HG03135 (cell line): ENCODE measurements around the gene NDUFB7.
"Not testable (repeated sequence)": the region's sequence is repeated elsewhere in the genome, so short reads cannot be mapped to it uniquely, and the experiment has no call there.

Experiments
- ATAC-seq: cut with Tn5 transposase; IDR thresholded peaks from one replicate; pipeline ENCODE4 v1.9.1; 2021; ENCODE audit warnings: mild to moderate bottlenecking, moderate library complexity; ENCODE audit not compliant: unreplicated experiment

The NDUFB7 gene

DNA sequence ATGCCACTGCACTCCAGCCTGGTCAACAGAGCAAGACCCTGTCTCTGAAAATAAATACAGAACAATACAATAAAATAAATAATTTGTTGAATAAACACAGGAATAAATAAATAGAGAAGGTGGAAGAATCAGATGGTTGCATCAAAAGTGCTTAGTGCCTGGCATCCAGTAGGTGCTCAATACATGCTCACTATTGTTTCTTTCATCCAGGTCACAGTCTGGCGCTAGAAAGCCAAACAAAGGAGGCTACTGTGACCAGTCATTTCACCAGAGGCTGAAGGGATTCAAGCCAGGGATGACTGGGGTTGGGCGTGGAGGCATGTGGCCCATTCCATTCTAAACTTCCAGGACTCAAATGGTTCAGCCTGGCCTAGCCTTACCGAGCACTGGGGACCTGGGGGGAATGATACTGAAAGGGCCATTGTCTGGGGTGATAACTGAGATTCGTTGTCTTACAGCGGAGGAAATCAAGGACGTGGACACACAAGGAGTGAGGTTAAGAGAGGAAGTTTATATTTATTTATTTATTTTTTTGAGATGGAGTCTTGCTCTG is 3.6 kb upstream of the NDUFB7 start:
- ATAC-seq: no peak

DNA sequence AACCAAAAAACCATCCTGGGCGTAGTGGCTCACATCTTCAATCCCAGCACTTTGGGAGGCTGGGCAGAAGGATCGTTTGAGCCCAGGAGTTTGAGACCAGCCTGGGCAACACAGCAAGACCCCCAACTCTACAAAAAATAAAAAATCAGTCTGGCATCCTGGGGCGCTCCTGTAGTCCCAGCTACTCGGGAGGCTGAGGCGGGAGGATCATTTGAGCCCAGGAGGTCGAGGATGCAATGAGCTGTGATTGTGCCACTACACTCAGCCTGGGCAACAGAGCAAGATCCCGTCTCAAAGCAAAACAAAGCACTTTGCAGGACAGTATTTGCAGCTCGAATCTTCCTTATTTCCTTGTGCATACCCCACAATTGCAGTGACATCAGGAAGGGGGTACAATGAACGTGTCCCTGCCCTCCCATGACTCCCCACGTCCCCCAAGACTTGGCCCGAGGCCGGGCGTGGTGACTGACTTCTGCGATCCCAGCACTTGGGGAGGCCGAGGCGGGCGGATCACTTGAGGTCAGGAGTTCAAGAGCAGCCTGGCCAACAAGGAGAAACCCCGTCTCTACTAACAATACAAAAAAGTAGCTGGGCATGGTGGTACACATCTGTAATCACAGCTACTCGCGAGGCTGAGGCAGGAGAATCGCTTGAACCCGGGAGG is 870 bp downstream of the NDUFB7 start:
- no peak for ATAC-seq

DNA sequence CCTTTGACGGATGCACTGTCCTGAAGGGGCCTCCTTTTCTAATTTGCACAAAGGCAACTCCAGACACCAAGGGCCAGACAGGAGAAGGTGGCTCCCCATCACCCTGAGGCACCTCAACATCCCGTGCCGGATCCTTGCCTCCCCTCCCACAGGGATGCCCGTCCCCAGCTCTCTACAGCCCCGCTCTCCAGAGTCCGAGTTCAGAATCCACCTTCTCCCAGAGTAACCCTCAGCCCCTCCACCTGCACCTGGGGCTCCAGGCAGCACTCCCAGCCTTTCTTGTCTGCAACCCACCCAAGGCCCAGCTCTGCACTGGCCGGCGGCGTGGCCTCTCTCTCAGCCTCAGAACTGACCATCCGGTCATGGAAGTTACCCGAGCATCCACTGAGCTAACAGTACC is 4.8 kb downstream of the NDUFB7 start:
- no peak for ATAC-seq

DNA sequence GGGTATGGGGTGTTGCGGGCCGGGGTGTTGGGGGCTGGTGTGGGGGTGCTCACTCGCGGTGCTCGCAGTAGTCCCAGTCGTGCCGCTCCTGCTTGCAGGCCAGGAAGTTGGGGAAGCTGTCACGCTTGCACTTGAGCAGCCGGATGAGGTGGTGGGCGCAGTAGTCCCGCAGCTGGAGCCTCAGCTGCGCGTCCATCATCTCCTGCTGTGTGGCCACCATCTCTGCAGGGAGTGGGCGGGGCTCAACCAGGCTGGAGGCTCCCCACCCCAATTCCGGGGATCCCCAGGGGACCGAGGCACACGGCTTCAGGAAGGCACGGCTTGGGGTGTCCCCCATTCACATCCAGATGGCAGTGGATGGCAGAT is 5.2 kb downstream of the NDUFB7 start:
- ATAC-seq: no peak

DNA sequence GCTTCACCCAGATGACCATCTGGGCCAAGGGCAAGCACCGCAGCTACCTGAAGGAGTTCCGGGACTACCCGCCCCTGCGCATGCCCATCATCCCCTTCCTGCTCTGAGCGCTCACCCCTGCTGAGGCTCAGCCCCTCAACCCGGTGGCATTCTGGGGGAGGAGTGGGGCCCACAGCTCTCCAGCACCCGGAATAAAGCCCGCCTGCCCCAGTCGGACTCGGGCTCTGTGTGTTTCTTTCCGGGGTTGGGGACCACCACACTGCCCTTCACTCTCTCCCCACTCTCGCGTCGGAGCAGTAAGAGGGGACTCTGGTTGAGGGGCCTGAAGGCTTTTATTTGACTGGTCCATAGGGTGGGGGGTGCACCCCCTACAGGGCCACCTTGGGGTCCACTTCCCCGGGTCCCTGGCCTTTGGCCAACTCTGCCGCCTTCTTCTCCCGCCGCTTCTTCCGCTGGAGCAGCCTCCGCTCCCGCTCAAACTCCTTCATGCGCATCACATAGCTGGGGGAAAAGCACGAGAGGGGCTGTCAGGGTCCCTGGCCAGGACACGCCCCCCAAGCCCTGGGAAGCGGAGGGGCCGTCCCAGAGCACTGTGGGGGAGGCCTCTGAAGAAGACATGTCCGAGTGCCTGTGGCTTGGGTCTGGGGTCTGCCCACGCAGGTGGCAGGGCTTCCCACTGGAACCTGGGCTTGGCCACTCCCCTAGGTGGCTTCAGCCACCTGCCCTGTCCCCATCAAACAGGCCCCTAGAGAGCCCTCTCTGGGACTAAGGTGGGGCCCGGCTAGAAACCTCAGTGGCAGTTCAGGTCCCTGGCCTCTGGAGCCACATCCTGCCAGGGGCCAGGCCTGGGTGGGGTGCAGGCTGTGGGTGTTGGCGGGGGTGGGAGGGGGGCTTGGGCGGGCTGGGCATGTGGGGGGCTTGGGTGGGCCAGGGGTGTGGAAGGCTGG is 5.8 kb downstream of the NDUFB7 start:
- ATAC-seq: no peak

DNA sequence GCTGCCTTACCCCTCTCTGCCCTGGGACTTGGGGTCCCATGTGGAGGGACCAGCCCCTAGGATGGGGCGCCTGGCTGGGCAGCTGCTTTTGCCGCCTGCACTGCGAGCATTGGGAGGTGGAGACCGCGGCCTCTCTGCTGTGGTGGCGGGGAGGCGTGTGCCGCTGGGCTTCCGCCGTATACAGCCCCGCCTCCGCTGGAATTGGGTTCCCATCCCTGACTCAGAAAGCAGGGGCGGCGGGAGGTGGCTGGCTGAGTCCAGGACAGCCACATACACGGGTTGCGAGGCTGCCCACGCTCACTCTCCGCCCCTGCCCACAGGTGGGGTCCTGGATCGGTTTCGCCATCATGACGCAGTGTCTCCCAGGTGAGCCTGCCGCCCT is 6.6 kb downstream of the NDUFB7 start:
- no peak for ATAC-seq

DNA sequence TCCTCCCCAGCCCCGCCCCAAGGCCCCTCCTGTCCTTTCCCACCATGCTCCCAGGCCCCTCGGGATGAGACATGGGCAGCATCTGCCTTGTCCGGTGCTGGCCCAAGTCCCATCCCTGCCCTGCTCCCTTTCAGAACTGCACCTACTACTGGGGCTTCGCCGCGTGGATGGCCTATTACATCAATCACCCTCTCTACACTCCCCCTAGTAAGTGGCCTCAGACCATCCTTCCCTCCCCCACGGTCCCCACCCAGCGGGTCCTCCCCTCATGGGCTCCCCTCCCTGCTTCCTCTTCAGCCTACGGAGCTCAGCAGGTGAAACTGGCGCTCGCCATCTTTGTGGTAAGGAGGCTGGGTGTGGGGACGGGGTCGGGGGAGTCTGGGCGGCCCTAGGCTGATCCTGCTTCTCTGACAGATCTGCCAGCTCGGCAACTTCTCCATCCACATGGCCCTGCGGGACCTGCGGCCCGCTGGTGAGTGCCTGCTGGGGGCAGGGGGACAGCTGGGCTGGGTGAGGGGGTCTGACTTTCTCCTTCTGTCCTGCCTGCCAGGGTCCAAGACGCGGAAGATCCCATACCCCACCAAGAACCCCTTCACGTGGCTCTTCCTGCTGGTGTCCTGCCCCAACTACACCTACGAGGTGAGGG is 7.1 kb downstream of the NDUFB7 start:
- not testable (repeated sequence) for ATAC-seq

DNA sequence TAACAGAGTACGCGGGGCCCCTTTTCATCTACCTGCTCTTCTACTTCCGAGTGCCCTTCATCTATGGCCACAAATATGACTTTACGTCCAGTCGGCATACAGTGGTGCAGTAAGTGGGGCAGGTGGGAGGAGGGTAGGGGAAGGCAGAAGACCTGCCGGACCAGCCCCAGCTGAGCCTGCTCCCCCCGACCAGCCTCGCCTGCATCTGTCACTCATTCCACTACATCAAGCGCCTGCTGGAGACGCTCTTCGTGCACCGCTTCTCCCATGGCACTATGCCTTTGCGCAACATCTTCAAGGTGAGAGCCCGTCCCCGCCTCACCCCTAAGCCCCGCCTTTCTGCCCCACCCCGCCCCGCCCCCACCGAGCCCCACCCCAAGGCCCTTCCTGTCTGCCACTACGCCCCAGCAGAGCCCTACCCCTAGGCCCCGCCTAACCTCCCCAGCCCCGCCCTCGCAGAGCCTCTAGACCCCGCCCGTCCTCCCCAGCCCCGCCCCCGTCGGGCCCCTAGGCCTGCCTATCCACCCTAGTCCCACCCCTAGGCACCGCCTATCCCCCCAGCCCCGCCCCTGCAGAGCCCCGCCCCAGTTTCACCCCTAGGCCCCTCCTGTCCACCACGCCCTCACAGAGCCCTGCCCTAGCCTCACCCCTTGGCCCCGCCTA is 7.7 kb downstream of the NDUFB7 start:
- no peak for ATAC-seq

DNA sequence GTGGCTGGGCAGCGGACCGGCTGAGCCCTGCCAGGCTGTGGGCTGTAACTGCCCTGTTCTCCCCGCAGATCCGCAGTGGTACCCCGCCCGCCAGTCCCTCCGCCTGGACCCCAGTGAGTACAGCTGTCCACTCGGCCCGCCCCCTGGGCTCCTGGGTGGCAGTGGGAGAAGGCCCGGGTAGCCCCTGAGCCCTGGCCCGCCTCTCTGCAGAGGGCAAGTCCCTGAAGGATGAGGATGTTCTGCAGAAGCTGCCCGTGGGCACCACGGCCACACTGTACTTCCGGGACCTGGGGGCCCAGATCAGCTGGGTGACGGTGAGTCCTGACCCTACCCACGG is 8.3 kb downstream of the NDUFB7 start:
- no peak for ATAC-seq

DNA sequence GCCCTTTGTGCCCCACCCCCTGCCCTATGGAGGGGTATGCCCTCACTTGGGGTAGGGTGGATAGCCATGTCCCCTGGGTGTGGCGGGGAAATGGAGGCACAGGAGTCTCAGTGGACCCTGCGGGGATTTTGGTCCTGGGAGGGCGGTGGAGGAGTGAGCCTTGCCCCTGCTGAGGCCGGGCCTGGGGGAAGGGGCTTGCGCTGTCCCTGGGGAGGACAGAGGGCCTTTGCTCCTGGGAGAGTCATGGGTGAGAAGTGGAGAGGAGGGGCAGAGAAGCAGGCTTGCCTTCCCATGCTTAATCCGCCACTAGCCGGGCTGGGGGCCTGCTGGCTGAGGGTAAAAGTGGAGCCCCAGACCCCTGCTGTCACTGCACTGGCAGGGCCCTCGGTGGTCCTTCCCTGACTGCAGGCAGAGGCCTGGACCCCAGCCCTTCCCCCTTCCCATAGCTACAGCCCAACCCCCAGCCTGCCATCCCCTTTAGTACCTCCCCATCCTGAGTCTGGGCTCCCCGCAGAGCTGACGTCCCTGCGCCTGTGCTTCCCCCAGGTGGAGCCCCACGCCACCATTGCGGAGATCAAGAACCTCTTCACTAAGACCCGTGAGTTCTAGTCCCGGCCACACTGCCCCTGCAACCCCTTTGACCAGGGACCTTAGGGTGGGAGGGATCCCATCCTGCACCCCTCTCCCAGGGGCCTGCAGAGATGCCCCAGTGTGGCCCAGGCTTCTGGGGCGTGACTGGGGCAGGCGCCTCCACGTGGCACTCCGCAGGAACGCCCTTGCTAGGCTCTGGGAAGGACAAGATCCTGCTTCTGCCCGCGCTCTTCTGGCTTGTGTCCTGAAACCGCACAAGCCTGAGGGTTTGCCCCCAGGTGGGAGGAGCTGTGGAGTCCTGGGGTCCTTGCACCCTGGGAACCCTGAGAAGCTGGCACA is 8.9 kb downstream of the NDUFB7 start:
- ATAC-seq: no peak

DNA sequence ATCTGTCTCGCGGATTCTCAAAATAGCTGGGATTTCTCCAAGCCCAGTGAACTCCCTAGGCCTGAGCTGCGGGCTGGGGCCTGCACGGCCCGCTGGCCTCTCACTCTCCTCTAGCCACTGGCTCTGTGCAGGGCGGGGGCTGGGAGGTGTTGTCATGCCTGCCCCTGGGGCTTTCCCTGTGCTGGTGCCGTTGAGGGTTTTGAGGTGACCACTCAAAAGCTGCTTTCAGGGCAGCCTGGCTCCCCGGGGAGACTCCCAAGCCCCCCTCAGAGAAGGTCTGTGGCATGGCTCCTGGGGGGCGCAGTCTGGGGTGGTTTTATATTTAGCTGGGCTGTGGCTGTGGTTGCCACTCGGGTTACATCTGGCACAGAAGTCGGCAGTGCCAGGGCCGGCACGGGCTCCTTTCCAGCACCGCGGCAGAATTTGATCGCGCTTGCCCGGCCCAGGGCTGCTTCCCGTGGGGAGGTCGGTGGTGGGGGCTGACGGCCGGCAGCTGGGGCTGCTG is 10.0 kb downstream of the NDUFB7 start:
- no peak for ATAC-seq

DNA sequence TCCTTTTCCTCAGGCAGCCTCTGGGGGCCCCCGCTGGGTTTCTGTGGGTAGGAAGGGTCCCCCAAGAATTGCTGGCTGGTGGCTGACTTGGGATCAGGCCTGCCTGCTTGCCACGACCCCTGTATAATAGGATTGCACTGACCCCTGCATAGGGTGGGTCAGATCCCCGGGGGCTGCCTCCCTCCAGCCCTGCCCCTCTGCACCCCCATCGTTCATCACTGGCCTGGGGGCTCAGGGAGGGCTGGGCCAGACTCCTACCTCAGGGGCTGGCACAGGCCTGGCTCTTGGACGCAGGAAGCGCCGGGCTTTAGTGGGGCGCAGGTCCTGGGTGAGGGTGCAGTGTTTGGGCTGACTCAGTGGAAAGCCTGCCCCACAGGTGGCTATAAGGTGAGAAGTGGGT is 10.6 kb downstream of the NDUFB7 start:
- ATAC-seq: no peak

DNA sequence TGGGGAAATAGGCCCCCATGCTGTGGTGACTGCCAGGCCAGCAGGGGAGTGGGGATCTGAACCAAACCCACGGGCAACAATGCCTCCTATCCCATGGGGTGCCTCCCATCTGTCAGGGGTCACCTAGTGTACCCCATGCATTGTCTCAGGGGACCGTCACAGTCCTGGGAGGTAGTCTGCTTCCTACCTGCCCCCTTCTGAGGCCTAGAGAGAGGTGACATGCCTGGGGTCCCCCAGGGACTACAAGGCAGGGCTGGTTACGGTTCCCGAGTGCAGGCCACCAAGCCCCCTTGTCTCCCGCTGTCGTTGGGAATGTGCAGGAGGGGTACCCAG is 11.1 kb downstream of the NDUFB7 start:
- ATAC-seq: no peak

DNA sequence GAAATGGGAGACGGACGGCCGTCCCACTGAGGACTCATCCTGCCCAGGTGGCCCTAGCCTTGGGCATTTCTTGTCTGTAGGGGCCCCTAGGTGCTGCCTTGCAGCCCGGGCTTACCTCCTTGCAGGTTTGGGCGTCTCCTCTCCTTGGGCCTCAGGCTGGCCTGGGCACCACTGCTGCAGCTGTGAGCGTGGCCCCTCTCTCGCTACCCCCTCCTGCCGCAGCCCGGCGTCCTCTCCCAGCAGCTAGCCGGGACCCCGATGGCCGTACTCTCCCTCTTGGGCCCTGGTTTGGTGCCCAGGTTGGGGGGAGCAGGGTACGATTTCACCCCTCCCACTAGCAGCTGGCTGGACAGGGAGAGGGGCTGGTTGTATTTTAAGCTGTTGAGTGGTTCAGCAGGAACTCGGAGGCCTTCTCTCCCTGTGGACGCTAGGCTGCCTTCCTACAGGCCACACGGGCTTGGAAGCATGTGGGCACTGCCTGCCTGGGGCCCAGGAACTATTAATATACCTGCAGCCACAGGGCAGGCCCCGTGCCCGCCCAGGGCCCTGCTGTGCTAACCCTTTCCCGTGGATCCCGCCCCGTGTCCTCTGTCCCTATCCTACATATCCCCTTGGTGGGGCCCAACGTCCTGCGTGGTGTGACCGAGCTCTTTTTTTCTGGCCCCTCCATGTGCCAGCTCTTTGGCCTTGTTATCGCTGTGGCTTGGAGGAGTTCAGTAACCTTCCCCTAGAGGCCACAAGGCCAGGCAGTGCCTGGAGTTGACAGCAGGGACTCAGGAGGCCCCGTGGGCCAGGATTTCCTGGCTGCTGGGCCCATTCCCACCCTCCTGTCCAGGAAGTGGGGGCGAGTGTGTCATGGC is 11.7 kb downstream of the NDUFB7 start:
- no peak for ATAC-seq

DNA sequence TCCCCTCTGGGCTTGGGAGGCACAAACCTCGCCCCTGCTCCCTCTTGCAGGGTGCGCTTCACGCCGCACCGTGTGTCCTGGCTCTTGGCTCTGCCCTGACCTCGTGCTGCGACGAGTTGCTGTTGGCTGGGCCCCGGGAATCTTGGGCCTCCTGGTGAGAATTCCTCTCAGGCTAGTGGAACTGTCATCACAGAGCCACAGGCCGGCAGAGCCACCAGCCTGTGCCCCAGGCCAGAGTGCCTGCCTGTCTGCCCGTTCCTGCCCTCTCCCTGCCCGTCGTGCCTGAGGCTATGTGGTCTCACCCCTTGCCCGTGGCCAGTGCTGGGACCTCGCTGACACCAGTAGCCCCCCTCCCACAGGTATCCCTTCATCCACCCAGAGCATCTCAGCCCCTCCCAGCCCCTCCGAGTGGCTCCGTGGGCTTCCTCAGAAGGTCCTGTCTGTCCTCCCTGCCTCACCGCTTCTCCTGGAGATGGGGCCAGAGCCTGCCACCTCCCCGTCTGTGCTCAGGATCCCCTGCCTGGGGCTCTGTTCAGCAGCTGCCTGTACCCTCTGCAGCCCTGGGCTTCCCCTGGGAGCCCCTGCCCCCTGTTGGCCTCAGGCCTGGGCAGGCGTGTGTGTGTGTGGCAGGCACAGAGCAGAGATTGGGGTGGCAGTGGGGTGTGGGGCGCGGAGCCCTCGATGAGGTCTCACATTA is 13.3 kb downstream of the NDUFB7 start:
- ATAC-seq: no peak

DNA sequence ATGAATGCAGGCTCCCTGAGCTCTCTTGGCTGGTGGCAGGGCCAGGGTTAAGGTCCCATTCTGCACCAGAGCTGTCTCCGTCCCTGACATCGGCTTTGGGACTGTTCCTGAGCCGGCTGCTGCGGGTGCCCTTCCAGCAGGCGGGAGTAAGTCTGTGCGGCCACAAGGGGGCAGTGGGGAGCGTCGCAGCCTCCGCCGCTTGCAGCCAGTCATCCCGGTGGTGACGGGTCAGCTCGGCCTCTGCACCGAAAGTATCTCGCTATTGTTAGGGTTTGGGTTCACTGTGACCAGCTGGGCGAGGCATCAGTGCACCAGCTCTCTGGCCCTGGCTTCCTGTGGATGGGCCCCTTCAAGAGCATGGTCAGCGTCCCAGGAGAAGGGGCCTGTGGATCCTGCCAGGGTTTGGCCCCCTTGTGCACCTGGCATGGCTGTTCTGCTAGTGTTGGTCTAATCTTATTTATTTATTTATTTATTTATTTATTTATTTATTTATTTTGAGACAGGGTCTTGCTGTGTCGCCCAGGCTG is 15.1 kb downstream of the NDUFB7 start:
- no peak for ATAC-seq

DNA sequence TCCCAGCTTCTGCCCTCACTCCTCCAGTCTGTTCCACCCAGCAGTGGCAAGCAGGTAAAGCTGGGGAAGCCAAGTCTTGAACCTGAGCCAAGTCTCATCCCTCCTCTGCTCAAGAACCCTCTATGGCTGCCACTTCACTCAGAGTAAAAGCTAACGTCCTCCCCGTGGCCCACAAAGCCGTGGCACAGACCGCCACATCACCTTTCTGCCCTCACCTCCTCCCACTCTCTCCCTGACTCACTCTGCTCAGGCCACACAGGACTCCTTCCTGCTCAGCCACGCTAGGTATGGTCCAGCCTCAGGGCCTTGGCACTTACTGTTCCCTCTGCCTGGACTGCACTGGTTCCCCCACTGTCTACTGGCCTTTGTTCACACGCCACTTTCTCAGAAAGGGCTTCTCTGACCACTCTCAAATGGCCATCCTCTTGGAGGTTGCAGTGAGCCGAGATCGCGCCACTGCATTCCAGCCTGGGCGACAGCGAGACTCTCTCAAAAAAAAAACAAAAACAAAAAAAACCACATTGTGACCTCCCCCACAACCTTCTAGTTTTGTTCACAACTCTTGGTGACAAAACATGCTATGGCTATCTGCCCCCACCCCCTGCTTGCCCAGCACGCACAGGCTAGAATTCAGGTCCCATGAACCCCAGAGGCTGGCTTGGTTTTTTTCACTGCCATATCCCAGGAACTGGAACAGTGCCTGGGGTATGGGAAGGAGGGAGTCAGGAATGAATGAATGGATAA is 15.8 kb downstream of the NDUFB7 start:
- no peak for ATAC-seq

DNA sequence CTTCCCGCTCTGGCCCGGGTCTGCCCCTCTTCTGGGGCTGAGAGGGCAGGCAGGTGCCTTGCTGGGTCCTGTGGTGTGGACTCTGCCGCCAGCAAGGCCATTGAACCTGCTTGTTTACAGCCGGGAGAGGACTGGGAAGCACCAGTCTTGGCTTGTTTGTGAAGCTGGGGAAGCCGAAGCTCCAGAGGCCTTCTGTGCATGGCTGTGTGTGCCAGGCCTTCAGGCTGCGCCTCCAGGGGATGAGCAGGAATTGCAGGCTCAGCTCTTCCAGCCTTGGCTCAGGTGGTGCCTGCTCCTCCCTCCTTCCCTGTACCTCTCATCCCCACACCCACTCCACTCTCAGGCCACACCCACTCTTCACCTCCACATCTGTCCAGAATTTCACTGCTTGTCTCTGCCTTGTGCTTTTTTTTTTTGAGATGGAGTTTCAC is 17.5 kb downstream of the NDUFB7 start:
- no peak for ATAC-seq
